ENCODE data around the gene CCR2.

CCR2 gene

GRCh38 chr3:46354984-46355383, 1.1 kb downstream of the CCR2 start:
- no peak for DNase-seq

GRCh38 chr3:46356276-46356675, 2.4 kb downstream of the CCR2 start:
- DNase-seq, result no peak

- DNase-seq, result no peak
Measured at GRCh38 chr3:46356909-46357308, 3.0 kb downstream of the CCR2 start.

- DNase-seq, result no peak
Measured at GRCh38 chr3:46358466-46358865, 4.6 kb downstream of the CCR2 start.

- DNase-seq, result no peak
Measured at GRCh38 chr3:46359733-46360493, 6.0 kb downstream of the CCR2 start.

GRCh38 chr3:46360907-46361306, 7.0 kb downstream of the CCR2 start:
- no peak for DNase-seq

- no peak for DNase-seq
Measured at GRCh38 chr3:46361408-46362283, 7.7 kb downstream of the CCR2 start.

- DNase-seq, result no peak
Measured at GRCh38 chr3:46365041-46365440, 11.1 kb downstream of the CCR2 start.

GRCh38 chr3:46365737-46366524, 12.0 kb downstream of the CCR2 start:
- DNase-seq, result no peak

GRCh38 chr3:46367811-46368210, 13.9 kb downstream of the CCR2 start:
- no peak for DNase-seq

- DNase-seq, result peak in 1 of 2 experiments; percentile 1
Measured at GRCh38 chr3:46368569-46368968, 14.7 kb downstream of the CCR2 start.

GRCh38 chr3:46369151-46369550, 15.2 kb downstream of the CCR2 start:
- no peak for DNase-seq

GRCh38 chr3:46369675-46370132, 15.8 kb downstream of the CCR2 start:
- DNase-seq, result no peak

- DNase-seq, result no peak
Measured at GRCh38 chr3:46370839-46371518, 17.1 kb downstream of the CCR2 start, which contains the start of gene CCR5. CCR5 (plus strand) TSS chr3:46370946; CDS start chr3:46372903, 1,957 bp downstream.

GRCh38 chr3:46371519-46372340, 17.8 kb downstream of the CCR2 start:
- DNase-seq, result no peak

GRCh38 chr3:46372492-46373359, 18.8 kb downstream of the CCR2 start:
- no peak for DNase-seq

GRCh38 chr3:46374755-46375154, 20.8 kb downstream of the CCR2 start:
- DNase-seq, result no peak

GRCh38 chr3:46375218-46375617, 21.3 kb downstream of the CCR2 start:
- no peak for DNase-seq

- no peak for DNase-seq
Measured at GRCh38 chr3:46375814-46376213, 21.9 kb downstream of the CCR2 start.

- DNase-seq, result peak in 1 of 2 experiments; percentile 2
Measured at GRCh38 chr3:46378426-46378942, 24.6 kb downstream of the CCR2 start.

All from NCI-H1930 (cell line).